Right atrium auricular region (tissue), 2 donors: ENCODE measurements around the gene PIGL. TPM values are rescaled to one million over a fixed set of nuclear protein-coding genes. Genes with fewer than 3 reads are reported as not detected.

Experiments used
- DNase-seq: peaks from one replicate; pipeline ENCODE4 v3.0.0-alpha.2; 2019; ENCODE audit warnings: low spot score
- H3K27ac ChIP-seq, 2 donors: fragments of 200-600 bp; sonication (generic); 1 replicate in 1 of 2; 2 replicates in 1 of 2; pipeline ENCODE4 v1.5.1; 2016 to 2019
- H3K27me3 ChIP-seq, 2 donors: fragments of 200-600 bp; sonication (generic); one replicate each; pipeline versions ENCODE4 v1.5.1 to v1.6.0; 2017 to 2019
- H3K36me3 ChIP-seq: fragments of 200-600 bp; sonication (generic); one replicate; pipeline ENCODE4 v1.5.1; 2016
- H3K4me1 ChIP-seq, 2 donors: fragments of 200-600 bp; sonication (generic); one replicate each; pipeline versions ENCODE4 v1.5.1 to v1.6.0; 2017 to 2019
- H3K4me3 ChIP-seq, 2 donors: fragments of 200-600 bp; sonication (generic); 1 replicate in 1 of 2; 2 replicates in 1 of 2; pipeline ENCODE4 v1.5.1; 2017 to 2019; ENCODE audit warnings: mild to moderate bottlenecking in 1 of 2, moderate library complexity in 1 of 2
- H3K9me3 ChIP-seq, 2 donors: fragments of 200-600 bp; sonication (generic); one replicate each; pipeline ENCODE4 v1.5.1; 2019
- total RNA-seq, 2 donors: library from RNA; depleted of rRNA; stranded (reverse); fragments of >200 nt; gene quantifications; one replicate each; pipeline ENCODE4 v1.1.0, GENCODE V29; 2016
- TF ChIP-seq, protein P1 (sequence below), 2 donors: fragments of 200-600 bp; sonication (generic); IDR thresholded peaks; one replicate each; pipeline ENCODE4 v1.5.1; 2019; ENCODE audit warnings: antibody characterized with exemption in 2 of 2

The PIGL gene
- total RNA-seq, 2 donors from 2014 or later: 10.3 to 14.0 TPM

DNA sequence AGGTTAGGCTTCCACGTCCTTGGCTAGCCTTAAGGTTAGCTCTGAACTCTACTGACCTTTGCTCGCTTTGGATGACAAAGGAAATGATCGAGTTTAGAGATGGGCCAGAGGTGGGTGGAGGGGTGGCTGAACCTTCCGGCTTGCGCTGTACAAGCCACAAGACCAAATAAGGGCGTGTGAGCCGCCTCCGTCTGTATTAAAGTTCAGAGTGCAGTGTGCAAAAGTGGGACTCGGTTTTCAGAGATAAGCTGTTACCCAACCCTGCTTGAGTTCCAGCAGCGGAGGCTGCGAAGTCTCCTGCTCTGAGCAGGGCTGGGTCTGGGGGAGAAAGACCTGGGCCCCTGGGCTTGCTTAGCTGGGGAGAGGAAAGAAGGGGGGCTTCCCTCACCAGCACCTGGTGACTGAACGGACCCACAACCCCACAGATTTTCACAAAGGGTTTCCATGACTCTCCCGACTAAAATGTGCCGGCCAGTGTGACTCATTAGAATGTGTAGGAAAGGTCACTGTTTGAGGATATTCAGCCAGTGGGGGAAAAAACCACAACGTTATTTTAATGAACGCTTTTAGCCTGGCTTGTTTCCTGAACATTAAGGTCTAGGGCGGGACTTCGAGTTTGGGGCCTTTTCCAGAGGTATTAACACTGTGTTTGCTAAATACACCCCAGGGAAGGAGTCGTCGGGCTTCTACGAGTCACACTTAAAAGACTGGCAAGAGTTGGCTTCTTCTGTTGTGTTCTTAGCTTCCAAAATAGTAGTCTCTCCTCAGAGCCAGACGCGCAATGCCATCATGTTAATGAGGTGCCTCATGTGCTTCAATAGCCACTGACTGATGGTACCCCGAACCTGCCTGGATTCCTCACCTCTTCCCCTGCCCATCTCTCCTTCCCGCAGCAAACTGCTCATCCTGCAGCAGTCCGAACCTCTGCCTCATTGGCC lies 69.3 kb downstream of the PIGL start:
- H3K9me3 ChIP-seq: no peaks in the 10 kb centered on the region
- H3K4me1 ChIP-seq: peaks cover 0 to 37% of the 10 kb centered on the region in 2 donors
- no peaks in the 10 kb centered on the region for H3K27me3 ChIP-seq
- TF ChIP-seq, protein P1, sequence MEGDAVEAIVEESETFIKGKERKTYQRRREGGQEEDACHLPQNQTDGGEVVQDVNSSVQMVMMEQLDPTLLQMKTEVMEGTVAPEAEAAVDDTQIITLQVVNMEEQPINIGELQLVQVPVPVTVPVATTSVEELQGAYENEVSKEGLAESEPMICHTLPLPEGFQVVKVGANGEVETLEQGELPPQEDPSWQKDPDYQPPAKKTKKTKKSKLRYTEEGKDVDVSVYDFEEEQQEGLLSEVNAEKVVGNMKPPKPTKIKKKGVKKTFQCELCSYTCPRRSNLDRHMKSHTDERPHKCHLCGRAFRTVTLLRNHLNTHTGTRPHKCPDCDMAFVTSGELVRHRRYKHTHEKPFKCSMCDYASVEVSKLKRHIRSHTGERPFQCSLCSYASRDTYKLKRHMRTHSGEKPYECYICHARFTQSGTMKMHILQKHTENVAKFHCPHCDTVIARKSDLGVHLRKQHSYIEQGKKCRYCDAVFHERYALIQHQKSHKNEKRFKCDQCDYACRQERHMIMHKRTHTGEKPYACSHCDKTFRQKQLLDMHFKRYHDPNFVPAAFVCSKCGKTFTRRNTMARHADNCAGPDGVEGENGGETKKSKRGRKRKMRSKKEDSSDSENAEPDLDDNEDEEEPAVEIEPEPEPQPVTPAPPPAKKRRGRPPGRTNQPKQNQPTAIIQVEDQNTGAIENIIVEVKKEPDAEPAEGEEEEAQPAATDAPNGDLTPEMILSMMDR (IDR thresholded peaks at IDR 0.05): peak in 1 of 2 donors; percentile 16
- H3K4me3 ChIP-seq: peak overlapping the region in 1 of 2 donors; percentile 19
- H3K27ac ChIP-seq: peak overlapping the region; percentile 89 to 90
- no peaks in the 10 kb centered on the region for H3K36me3 ChIP-seq
- DNase-seq: peak; percentile 96

GRCh38 chr17:16286947-16287562 lies 70.0 kb downstream of the PIGL start:
- TF ChIP-seq, protein P1 (IDR thresholded peaks at IDR 0.05): no peak
- H3K4me3 ChIP-seq: peak overlapping the region in 1 of 2 donors; percentile 19
- peak overlapping the region; percentile 89 to 90 for H3K27ac ChIP-seq
- peaks cover 0 to 37% of the 10 kb centered on the region in 2 donors for H3K4me1 ChIP-seq
- no peaks in the 10 kb centered on the region for H3K9me3 ChIP-seq
- H3K36me3 ChIP-seq: no peaks in the 10 kb centered on the region
- no peaks in the 10 kb centered on the region for H3K27me3 ChIP-seq
- DNase-seq: no peak

DNA sequence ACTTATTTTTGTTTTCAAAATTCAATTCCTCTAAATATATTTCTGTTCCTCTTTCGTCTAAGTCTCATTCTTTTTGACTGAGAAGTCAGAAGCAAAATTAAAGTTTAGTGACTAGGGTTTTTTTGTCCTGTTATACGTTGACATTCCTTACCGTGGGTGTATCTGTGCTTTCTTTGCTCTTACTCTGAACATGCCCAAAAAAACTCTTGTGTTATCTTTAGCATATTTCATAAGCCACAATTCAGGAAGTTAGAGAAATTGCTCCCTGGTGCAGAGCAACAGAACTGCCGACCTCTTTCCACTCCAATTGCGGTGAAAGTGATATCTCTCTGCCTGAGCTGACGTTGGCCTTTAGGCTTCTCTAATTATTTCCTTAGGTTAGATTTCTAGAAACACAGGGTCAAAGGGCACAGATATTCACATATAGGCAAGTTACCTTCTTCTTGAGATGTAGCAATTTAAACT lies 70.6 kb downstream of the PIGL start:
- DNase-seq: no peak
- no peaks in the 10 kb centered on the region for H3K9me3 ChIP-seq
- TF ChIP-seq, protein P1 (IDR thresholded peaks at IDR 0.05): no peak
- no peaks in the 10 kb centered on the region for H3K27me3 ChIP-seq
- H3K4me3 ChIP-seq: no peak overlapping the region
- H3K36me3 ChIP-seq: no peaks in the 10 kb centered on the region
- H3K27ac ChIP-seq: peak overlapping the region; percentile 89 to 90
- H3K4me1 ChIP-seq: peaks cover 0 to 37% of the 10 kb centered on the region in 2 donors

GRCh38 chr17:16288860-16289571 lies 72.0 kb downstream of the PIGL start:
- Histone ChIP-seq H3K36me3 (no peaks in the 10 kb centered on the region), H3K27ac (peak overlapping the region in 1 of 2 donors; percentile 89), H3K9me3 (no peaks in the 10 kb centered on the region), H3K4me3 (no peak overlapping the region), H3K27me3 (no peaks in the 10 kb centered on the region), H3K4me1 (peaks cover 0 to 37% of the 10 kb centered on the region in 2 donors)
- TF ChIP-seq, protein P1 (IDR thresholded peaks at IDR 0.05): no peak
- no peak for DNase-seq

- H3K27ac ChIP-seq: no peak overlapping the region
Measured at GRCh38 chr17:16293931-16294330, 76.9 kb downstream of the PIGL start.

More at GRCh38 chr17:16293931-16294330, 76.9 kb downstream of the PIGL start:
- TF ChIP-seq, protein P1 (IDR thresholded peaks at IDR 0.05): no peak
- no peak overlapping the region for H3K4me3 ChIP-seq
- H3K36me3 ChIP-seq: no peaks in the 10 kb centered on the region
- no peaks in the 10 kb centered on the region for H3K27me3 ChIP-seq
- DNase-seq: no peak
- H3K9me3 ChIP-seq: no peaks in the 10 kb centered on the region
- H3K4me1 ChIP-seq: no peaks in the 10 kb centered on the region
